Left hindlimb (tissue), 1 donor: ENCODE results near the gene GRB10.

ENCODE experiments used
- DNase-seq: peaks from one replicate; pipeline ENCODE4 v3.0.0-alpha.2; 2018

Gene GRB10

GRCh38 chr7:50665403-50666123 lies 117.1 kb downstream of the GRB10 start:
- no peak for DNase-seq

- no peak for DNase-seq
Observed at GRCh38 chr7:50664937-50665336, 117.8 kb downstream of the GRB10 start.

- no peak for DNase-seq
Observed at GRCh38 chr7:50664461-50664922, 118.2 kb downstream of the GRB10 start.

GRCh38 chr7:50663396-50664102 lies 119.1 kb downstream of the GRB10 start:
- DNase-seq, result no peak

GRCh38 chr7:50662996-50663395 lies 119.7 kb downstream of the GRB10 start:
- no peak for DNase-seq

- DNase-seq, result no peak
Observed at GRCh38 chr7:50662041-50662694, 120.5 kb downstream of the GRB10 start.

- no peak for DNase-seq
Observed at GRCh38 chr7:50661345-50662040, 121.2 kb downstream of the GRB10 start.

- DNase-seq, result no peak
Observed at GRCh38 chr7:50660830-50661175, 121.9 kb downstream of the GRB10 start.

- DNase-seq, result no peak
Observed at GRCh38 chr7:50660040-50660829, 122.5 kb downstream of the GRB10 start.

GRCh38 chr7:50659329-50659965 lies 123.2 kb downstream of the GRB10 start:
- no peak for DNase-seq

GRCh38 chr7:50658696-50659095 lies 124.0 kb downstream of the GRB10 start:
- DNase-seq, result no peak

- DNase-seq, result no peak
Observed at GRCh38 chr7:50657912-50658311, 124.8 kb downstream of the GRB10 start.

GRCh38 chr7:50657341-50657873 lies 125.3 kb downstream of the GRB10 start:
- DNase-seq, result no peak

- DNase-seq, result no peak
Observed at GRCh38 chr7:50656141-50656895, 126.4 kb downstream of the GRB10 start.

- no peak for DNase-seq
Observed at GRCh38 chr7:50655490-50655889, 127.2 kb downstream of the GRB10 start.

- no peak for DNase-seq
Observed at GRCh38 chr7:50655020-50655419, 127.7 kb downstream of the GRB10 start.

- DNase-seq, result peak; percentile 62
Observed at GRCh38 chr7:50653981-50654425, 128.7 kb downstream of the GRB10 start.

GRCh38 chr7:50653126-50653864 lies 129.4 kb downstream of the GRB10 start:
- peak; percentile 54 for DNase-seq

GRCh38 chr7:50652400-50653125 lies 130.1 kb downstream of the GRB10 start:
- DNase-seq, result no peak
